Right atrium auricular region (tissue), 2 donors: ENCODE measurements around the gene PIGS. TPM values are rescaled to one million over a fixed set of nuclear protein-coding genes. Genes with fewer than 3 reads are reported as not detected.

Experiments
- DNase-seq: peaks from one replicate; pipeline ENCODE4 v3.0.0-alpha.2; 2019; ENCODE audit warnings: low spot score
- H3K27ac ChIP-seq, 2 donors: fragments of 200-600 bp; sonication (generic); 1 replicate in 1 of 2; 2 replicates in 1 of 2; pipeline ENCODE4 v1.5.1; 2016 to 2019
- H3K27me3 ChIP-seq, 2 donors: fragments of 200-600 bp; sonication (generic); one replicate each; pipeline versions ENCODE4 v1.5.1 to v1.6.0; 2017 to 2019
- H3K36me3 ChIP-seq: fragments of 200-600 bp; sonication (generic); one replicate; pipeline ENCODE4 v1.5.1; 2016
- H3K4me1 ChIP-seq, 2 donors: fragments of 200-600 bp; sonication (generic); one replicate each; pipeline versions ENCODE4 v1.5.1 to v1.6.0; 2017 to 2019
- H3K4me3 ChIP-seq, 2 donors: fragments of 200-600 bp; sonication (generic); 1 replicate in 1 of 2; 2 replicates in 1 of 2; pipeline ENCODE4 v1.5.1; 2017 to 2019; ENCODE audit warnings: mild to moderate bottlenecking in 1 of 2, moderate library complexity in 1 of 2
- H3K9me3 ChIP-seq, 2 donors: fragments of 200-600 bp; sonication (generic); one replicate each; pipeline ENCODE4 v1.5.1; 2019
- total RNA-seq, 2 donors: library from RNA; depleted of rRNA; stranded (reverse); fragments of >200 nt; gene quantifications; one replicate each; pipeline ENCODE4 v1.1.0, GENCODE V29; 2016
- TF ChIP-seq, protein P1 (sequence below), 2 donors: fragments of 200-600 bp; sonication (generic); IDR thresholded peaks; one replicate each; pipeline ENCODE4 v1.5.1; 2019; ENCODE audit warnings: antibody characterized with exemption in 2 of 2

PIGS gene
- total RNA-seq, 2 donors from 2014 or later, result 51.6 to 74.8 TPM

- Histone ChIP-seq H3K4me3 (no peak overlapping the region), H3K36me3 (no peaks in the 10 kb centered on the region), H3K27ac (no peak overlapping the region), H3K9me3 (no peaks in the 10 kb centered on the region), H3K4me1 (no peaks in the 10 kb centered on the region), H3K27me3 (peaks cover 0 to 5% of the 10 kb centered on the region in 2 donors)
- TF ChIP-seq, protein P1, sequence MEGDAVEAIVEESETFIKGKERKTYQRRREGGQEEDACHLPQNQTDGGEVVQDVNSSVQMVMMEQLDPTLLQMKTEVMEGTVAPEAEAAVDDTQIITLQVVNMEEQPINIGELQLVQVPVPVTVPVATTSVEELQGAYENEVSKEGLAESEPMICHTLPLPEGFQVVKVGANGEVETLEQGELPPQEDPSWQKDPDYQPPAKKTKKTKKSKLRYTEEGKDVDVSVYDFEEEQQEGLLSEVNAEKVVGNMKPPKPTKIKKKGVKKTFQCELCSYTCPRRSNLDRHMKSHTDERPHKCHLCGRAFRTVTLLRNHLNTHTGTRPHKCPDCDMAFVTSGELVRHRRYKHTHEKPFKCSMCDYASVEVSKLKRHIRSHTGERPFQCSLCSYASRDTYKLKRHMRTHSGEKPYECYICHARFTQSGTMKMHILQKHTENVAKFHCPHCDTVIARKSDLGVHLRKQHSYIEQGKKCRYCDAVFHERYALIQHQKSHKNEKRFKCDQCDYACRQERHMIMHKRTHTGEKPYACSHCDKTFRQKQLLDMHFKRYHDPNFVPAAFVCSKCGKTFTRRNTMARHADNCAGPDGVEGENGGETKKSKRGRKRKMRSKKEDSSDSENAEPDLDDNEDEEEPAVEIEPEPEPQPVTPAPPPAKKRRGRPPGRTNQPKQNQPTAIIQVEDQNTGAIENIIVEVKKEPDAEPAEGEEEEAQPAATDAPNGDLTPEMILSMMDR (IDR thresholded peaks at IDR 0.05), result no peak
- DNase-seq, result no peak
These were observed 64.4 kb downstream of the PIGS start for GRCh38 chr17:28506763-28507487.

DNA sequence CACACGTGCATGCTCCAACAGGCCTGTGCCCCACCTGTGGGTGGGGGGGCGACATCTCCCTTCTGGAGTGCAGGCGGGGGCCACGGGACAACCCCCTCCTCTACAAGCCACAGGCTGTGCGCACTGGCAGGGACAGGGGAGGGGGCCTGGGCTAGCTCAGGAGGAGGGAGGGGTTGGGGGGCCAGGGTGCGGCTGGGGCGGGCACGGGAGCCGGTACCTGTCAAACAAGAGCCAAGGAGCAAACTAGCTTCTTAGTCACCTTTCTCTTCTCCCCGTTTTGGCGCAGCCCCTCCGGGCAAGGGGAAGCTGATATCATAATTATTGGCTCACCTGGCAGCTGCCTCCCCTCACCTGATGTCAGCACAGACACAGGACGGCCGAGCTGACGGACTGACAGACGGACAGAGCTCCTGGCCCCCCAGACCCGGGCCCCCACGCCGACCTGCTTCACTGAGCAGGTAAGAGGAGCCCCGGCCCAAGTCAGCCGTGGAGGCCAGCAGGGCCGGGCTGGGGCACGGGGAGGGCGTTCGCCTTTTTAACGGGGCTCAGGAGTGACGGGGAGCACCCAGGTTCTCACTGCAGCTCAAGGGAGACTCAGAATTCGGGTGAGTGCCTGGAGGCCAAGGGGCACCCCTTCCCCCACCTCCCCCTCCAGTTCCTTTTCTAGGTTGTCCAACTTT lies 65.2 kb downstream of the PIGS start, which contains the start of gene FOXN1:
Gene FOXN1, plus strand, starts transcription at position 363 of the 680 bp plus-strand sequence. CDS start 17,622 bp downstream, outside the sequence.
- no peaks in the 10 kb centered on the region for H3K36me3 ChIP-seq
- no peak within 1 kb of the TSS for H3K4me3 ChIP-seq
- no peak within 1 kb of the TSS for H3K27ac ChIP-seq
- H3K4me1 ChIP-seq, result no peaks in the 10 kb centered on the region
- peaks cover 0 to 5% of the 10 kb centered on the region in 2 donors for H3K27me3 ChIP-seq
- TF ChIP-seq, protein P1 (IDR thresholded peaks at IDR 0.05), result no peak
- no peaks in the 10 kb centered on the region for H3K9me3 ChIP-seq
- no peak for DNase-seq

DNA sequence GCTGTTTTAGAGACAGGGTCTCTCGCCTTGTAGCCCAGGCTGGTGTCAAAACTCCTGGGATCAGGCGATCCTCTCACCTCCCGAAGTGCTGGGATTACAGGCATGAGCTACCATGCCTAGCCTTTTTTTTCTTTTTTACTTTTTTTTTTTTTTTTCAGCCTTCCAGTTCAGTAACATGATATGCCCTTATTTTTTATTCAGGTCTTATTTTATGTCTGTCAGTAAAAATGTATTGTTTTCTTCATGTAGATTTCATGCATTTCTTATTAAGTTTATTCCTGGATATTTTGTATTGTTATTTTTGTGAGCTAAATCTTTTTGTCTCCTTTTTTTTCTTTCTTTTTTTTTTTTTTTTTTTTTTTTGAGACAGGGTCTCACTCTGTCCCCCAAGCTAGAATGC lies 67.9 kb downstream of the PIGS start:
- no peaks in the 10 kb centered on the region for H3K9me3 ChIP-seq
- H3K27ac ChIP-seq, result no peak overlapping the region
- TF ChIP-seq, protein P1 (IDR thresholded peaks at IDR 0.05), result no peak
- H3K4me3 ChIP-seq, result no peak overlapping the region
- no peaks in the 10 kb centered on the region for H3K4me1 ChIP-seq
- no peak for DNase-seq
- no peaks in the 10 kb centered on the region for H3K36me3 ChIP-seq
- H3K27me3 ChIP-seq, result peaks cover 0 to 5% of the 10 kb centered on the region in 2 donors

Other genes starting within 250 kb of the PIGS start
- gene IFT20, start 236.1 kb downstream of the PIGS start, total RNA-seq, result 10 to 100 TPM; 15.6 to 19.6 TPM
- gene TNFAIP1, start 235.8 kb downstream of the PIGS start, total RNA-seq, result 10 to 100 TPM; 28.1 to 47.6 TPM
- gene POLDIP2, start 214.0 kb downstream of the PIGS start, total RNA-seq, result 100 to 1,000 TPM in 1 of 2 donors, 10 to 100 TPM in 1; 98.9 to 108 TPM
- not detected for gene SEBOX, start 206.3 kb downstream of the PIGS start, total RNA-seq
- 10 to 100 TPM in 1 of 2 donors, 1 to 10 TPM in 1; 5.4 to 86.7 TPM for gene VTN, start 201.2 kb downstream of the PIGS start, total RNA-seq
- gene SARM1, start 199.8 kb downstream of the PIGS start, total RNA-seq, result 1 to 10 TPM; 6.2 to 7.7 TPM
- gene SLC46A1, start 165.3 kb downstream of the PIGS start, total RNA-seq, result 1 to 10 TPM; 3.7 to 6.8 TPM
- gene SLC13A2, start 97.9 kb downstream of the PIGS start, total RNA-seq, result not detected
- not detected for gene FOXN1, start 65.2 kb downstream of the PIGS start, total RNA-seq
- gene UNC119, start 18.9 kb downstream of the PIGS start, total RNA-seq, result 10 to 100 TPM; 19.6 to 30.3 TPM
- 100 to 1,000 TPM; 355 to 363 TPM for gene ALDOC, start 5.4 kb upstream of the PIGS start, total RNA-seq
- 1 to 10 TPM in 1 of 2 donors, under 1 TPM in 1; 0.98 to 1.1 TPM for gene SPAG5, start 27.5 kb upstream of the PIGS start, total RNA-seq
- 1 to 10 TPM; 1.3 to 1.8 TPM for gene RSKR, start 42.7 kb upstream of the PIGS start, total RNA-seq
- 10 to 100 TPM; 62.5 to 70.3 TPM for gene BLTP2, start 73.6 kb upstream of the PIGS start, total RNA-seq
- 10 to 100 TPM; 23.0 to 32.5 TPM for gene SDF2, start 90.4 kb upstream of the PIGS start, total RNA-seq
- gene SUPT6H, start 90.7 kb upstream of the PIGS start, total RNA-seq, result 10 to 100 TPM; 28.5 to 45.4 TPM
- gene PROCA1, start 140.4 kb upstream of the PIGS start, total RNA-seq, result 1 to 10 TPM in 1 of 2 donors, under 1 TPM in 1; 0.94 to 1.4 TPM
- gene RAB34, start 146.3 kb upstream of the PIGS start, total RNA-seq, result 100 to 1,000 TPM in 1 of 2 donors, 10 to 100 TPM in 1; 55.8 to 139 TPM
- gene RPL23A, start 148.5 kb upstream of the PIGS start, total RNA-seq, result 100 to 1,000 TPM; 231 to 505 TPM
- gene TLCD1, start 154.7 kb upstream of the PIGS start, total RNA-seq, result 1 to 10 TPM in 1 of 2 donors, not detected in 1; 1.7 TPM
- 1 to 10 TPM; 1.0 to 1.1 TPM for gene NEK8, start 157.3 kb upstream of the PIGS start, total RNA-seq
- 1 to 10 TPM; 3.3 to 6.7 TPM for gene TRAF4, start 172.5 kb upstream of the PIGS start, total RNA-seq